Jurkat, Clone E6-1 (cell line): ENCODE results near the gene KRT4.

Experiments used
- DNase-seq: peaks from one replicate; pipeline ENCODE4 v3.0.0-alpha.2; 2011; ENCODE audit warnings: low read depth, low spot score
- H3K4me3 ChIP-seq: 2 replicates; pipeline ENCODE4 v1.5.1; 2011; ENCODE audit warnings: mild to moderate bottlenecking, low read length, control low read depth, moderate library complexity

Gene KRT4

GRCh38 chr12:52812073-52812400, 1.9 kb downstream of the KRT4 start:
- H3K4me3 ChIP-seq, result no peak overlapping the region
- no peak for DNase-seq

GRCh38 chr12:52811191-52812072, 2.5 kb downstream of the KRT4 start:
- no peak overlapping the region for H3K4me3 ChIP-seq
- DNase-seq, result no peak

GRCh38 chr12:52810554-52810953, 3.4 kb downstream of the KRT4 start:
- H3K4me3 ChIP-seq, result no peak overlapping the region
- DNase-seq, result no peak

GRCh38 chr12:52809166-52809565, 4.8 kb downstream of the KRT4 start:
- DNase-seq, result no peak

GRCh38 chr12:52808573-52809160, 5.2 kb downstream of the KRT4 start:
- DNase-seq, result no peak
- H3K4me3 ChIP-seq, result no peak overlapping the region

More at GRCh38 chr12:52809166-52809565, 4.8 kb downstream of the KRT4 start:
- no peak overlapping the region for H3K4me3 ChIP-seq

GRCh38 chr12:52807544-52808470, 6.1 kb downstream of the KRT4 start:
- DNase-seq, result no peak
- no peak overlapping the region for H3K4me3 ChIP-seq

GRCh38 chr12:52806821-52807543, 6.9 kb downstream of the KRT4 start:
- no peak overlapping the region for H3K4me3 ChIP-seq
- no peak for DNase-seq

GRCh38 chr12:52806169-52806811, 7.6 kb downstream of the KRT4 start:
- DNase-seq, result no peak
- no peak overlapping the region for H3K4me3 ChIP-seq

- H3K4me3 ChIP-seq, result no peak overlapping the region
- DNase-seq, result no peak
Observed at GRCh38 chr12:52805739-52806138, 8.2 kb downstream of the KRT4 start.

GRCh38 chr12:52805000-52805399, 8.9 kb downstream of the KRT4 start:
- no peak overlapping the region for H3K4me3 ChIP-seq
- DNase-seq, result peak; percentile 65

GRCh38 chr12:52802442-52802841, 11.5 kb downstream of the KRT4 start:
- no peak for DNase-seq
- no peak overlapping the region for H3K4me3 ChIP-seq

- DNase-seq, result no peak
- no peak overlapping the region for H3K4me3 ChIP-seq
Observed at GRCh38 chr12:52801773-52802172, 12.1 kb downstream of the KRT4 start.

- H3K4me3 ChIP-seq, result no peak overlapping the region
- no peak for DNase-seq
Observed at GRCh38 chr12:52800259-52800917, 13.5 kb downstream of the KRT4 start.

- no peak for DNase-seq
- H3K4me3 ChIP-seq, result no peak overlapping the region
Observed at GRCh38 chr12:52799505-52800211, 14.3 kb downstream of the KRT4 start.

GRCh38 chr12:52798671-52799504, 15.0 kb downstream of the KRT4 start:
- DNase-seq, result no peak

GRCh38 chr12:52798003-52798670, 15.8 kb downstream of the KRT4 start:
- H3K4me3 ChIP-seq, result no peak overlapping the region
- no peak for DNase-seq

More at GRCh38 chr12:52798671-52799504, 15.0 kb downstream of the KRT4 start:
- no peak overlapping the region for H3K4me3 ChIP-seq
